ENCODE data around the gene HBS1L.

HBS1L gene

GRCh38 chr6:134999107-134999506 lies 55.5 kb downstream of the HBS1L start:
- no peak for DNase-seq (ENCODE audit: low read depth in 2 of 2)

- DNase-seq (ENCODE audit: low read depth in 2 of 2): no peak
These were observed 57.3 kb downstream of the HBS1L start for GRCh38 chr6:134997133-134997995.

GRCh38 chr6:134995536-134995935 lies 59.1 kb downstream of the HBS1L start:
- DNase-seq (ENCODE audit: low read depth in 2 of 2): no peak

GRCh38 chr6:134994431-134994830 lies 60.2 kb downstream of the HBS1L start:
- no peak for DNase-seq (ENCODE audit: low read depth in 2 of 2)

- DNase-seq (ENCODE audit: low read depth in 2 of 2): no peak
These were observed 62.5 kb downstream of the HBS1L start for GRCh38 chr6:134992155-134992554.

- DNase-seq (ENCODE audit: low read depth in 2 of 2): no peak
These were observed 64.4 kb downstream of the HBS1L start for GRCh38 chr6:134990262-134990661.

- no peak for DNase-seq (ENCODE audit: low read depth in 2 of 2)
These were observed 69.8 kb downstream of the HBS1L start for GRCh38 chr6:134984821-134985220.

- no peak for DNase-seq (ENCODE audit: low read depth in 2 of 2)
These were observed 70.8 kb downstream of the HBS1L start for GRCh38 chr6:134983823-134984222.

- DNase-seq (ENCODE audit: low read depth in 2 of 2): no peak
These were observed 72.5 kb downstream of the HBS1L start for GRCh38 chr6:134982161-134982560.

GRCh38 chr6:134980846-134981245 lies 73.8 kb downstream of the HBS1L start:
- DNase-seq (ENCODE audit: low read depth in 2 of 2): no peak

- no peak for DNase-seq (ENCODE audit: low read depth in 2 of 2)
These were observed 75.5 kb downstream of the HBS1L start for GRCh38 chr6:134979142-134979541.

GRCh38 chr6:134974370-134974769 lies 80.3 kb downstream of the HBS1L start:
- no peak for DNase-seq (ENCODE audit: low read depth in 2 of 2)

- no peak for DNase-seq (ENCODE audit: low read depth in 2 of 2)
These were observed 86.9 kb downstream of the HBS1L start for GRCh38 chr6:134967711-134968110.

- DNase-seq (ENCODE audit: low read depth in 2 of 2): no peak
These were observed 90.0 kb downstream of the HBS1L start for GRCh38 chr6:134964451-134965203.

- no peak for DNase-seq (ENCODE audit: low read depth in 2 of 2)
These were observed 92.2 kb downstream of the HBS1L start for GRCh38 chr6:134962421-134962820.

GRCh38 chr6:134961366-134961765 lies 93.3 kb downstream of the HBS1L start:
- DNase-seq (ENCODE audit: low read depth in 2 of 2): no peak

GRCh38 chr6:134959603-134960002 lies 95.0 kb downstream of the HBS1L start:
- DNase-seq (ENCODE audit: low read depth in 2 of 2): no peak

GRCh38 chr6:134956676-134957075 lies 97.9 kb downstream of the HBS1L start:
- DNase-seq (ENCODE audit: low read depth in 2 of 2): no peak

GRCh38 chr6:134956032-134956431 lies 98.6 kb downstream of the HBS1L start:
- no peak for DNase-seq (ENCODE audit: low read depth in 2 of 2)

GRCh38 chr6:134954272-134955000 lies 100.2 kb downstream of the HBS1L start:
- no peak for DNase-seq (ENCODE audit: low read depth in 2 of 2)

- no peak for DNase-seq (ENCODE audit: low read depth in 2 of 2)
These were observed 102.9 kb downstream of the HBS1L start for GRCh38 chr6:134951494-134952263.

GRCh38 chr6:134950482-134950881 lies 104.1 kb downstream of the HBS1L start:
- DNase-seq (ENCODE audit: low read depth in 2 of 2): no peak

Data from stimulated activated CD8-positive, alpha-beta memory T cell treated with anti-CD3 and anti-CD28 coated beads, Interleukin-7, amount 100 ng/mL, for 1 hour (primary cell).